Right ventricle myocardium inferior (tissue), 1 donor: Measurements from ENCODE around the gene ATP8B1. TPM values are rescaled to one million over a fixed set of nuclear protein-coding genes. Genes with fewer than 3 reads are reported as not detected.

Experiments used
- ATAC-seq: fragments of 200-7000 bp; cut with Tn5 transposase; one replicate; pipeline ENCODE4 v1.9.1; 2020; ENCODE audit warnings: mild to moderate bottlenecking, moderate library complexity
- DNase-seq: peaks from one replicate; pipeline ENCODE4 v3.0.0; 2021; ENCODE audit errors: missing footprints
- intact Hi-C: fragments of 100-400 bp; cut with DNase I; formaldehyde crosslinking; loops from one replicate; pipeline ENCODE4 v1.11.0; 2022
- total RNA-seq: library from RNA; stranded (reverse); fragmentation: NEBNext Ultra II Directional; extraction: Animal tissue kit (Norgen Biotek cat#: 25700); gene quantifications from one replicate; pipeline ENCODE4 v1.2.1, GENCODE V29; 2021
- donor health status: DM: no; HTN: yes; CAD: no; lungs with severe emphysema.

The ATP8B1 gene
- total RNA-seq, 1 donor from 2014 or later, result 5.0 TPM

GRCh38 chr18:57705832-57706595, 97.1 kb downstream of the ATP8B1 start:
- intact Hi-C loops, result no loop called here
- ATAC-seq, result no peak
- DNase-seq, result no peak

DNA sequence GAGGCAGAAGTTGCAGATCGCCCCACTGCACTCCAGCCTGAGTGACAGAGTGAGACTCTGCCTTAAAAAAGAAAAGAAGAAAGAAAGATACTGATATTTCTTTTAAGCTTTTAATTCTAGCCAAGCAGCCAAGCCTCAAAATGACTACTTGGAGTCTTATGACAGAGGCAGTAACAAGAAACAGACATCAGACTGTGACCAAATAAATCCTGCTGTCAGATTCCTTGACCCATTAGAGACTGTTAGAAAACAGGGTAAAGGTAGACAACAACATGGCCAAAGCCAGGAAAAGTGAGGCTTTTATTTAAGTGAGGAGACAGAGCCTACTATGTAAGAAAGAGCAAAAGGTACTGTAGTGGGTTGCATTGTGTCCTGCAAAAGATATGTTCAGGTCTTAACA, 98.1 kb downstream of the ATP8B1 start:
- no peak for ATAC-seq
- no peak for DNase-seq
- intact Hi-C loops, result no loop called here

GRCh38 chr18:57698571-57699276, 104.4 kb downstream of the ATP8B1 start:
- ATAC-seq (peak; percentile 58), DNase-seq (no peak)
- intact Hi-C loops, result no loop called here

DNA sequence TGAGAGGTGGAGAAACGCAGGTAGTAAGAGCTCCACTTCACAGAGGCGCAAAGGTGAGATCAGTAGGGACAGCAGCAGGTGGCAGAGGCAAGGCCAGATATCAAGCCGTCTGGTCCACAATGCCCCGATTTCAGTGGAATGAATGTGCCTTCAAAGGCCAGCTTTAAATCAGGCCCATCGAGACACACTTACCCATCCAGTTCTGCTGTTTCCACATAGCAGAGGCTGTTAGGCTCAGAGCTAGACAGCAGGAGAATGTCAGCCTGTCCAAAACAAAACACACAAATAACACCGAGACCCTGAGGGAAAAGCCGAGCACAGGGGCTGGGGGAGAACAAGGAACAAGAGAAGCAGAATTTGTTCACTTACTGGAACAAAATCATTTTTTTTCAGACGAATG, 105.7 kb downstream of the ATP8B1 start:
- intact Hi-C loops, result no loop called here
- DNase-seq (no peak), ATAC-seq (peak; percentile 89)

DNA sequence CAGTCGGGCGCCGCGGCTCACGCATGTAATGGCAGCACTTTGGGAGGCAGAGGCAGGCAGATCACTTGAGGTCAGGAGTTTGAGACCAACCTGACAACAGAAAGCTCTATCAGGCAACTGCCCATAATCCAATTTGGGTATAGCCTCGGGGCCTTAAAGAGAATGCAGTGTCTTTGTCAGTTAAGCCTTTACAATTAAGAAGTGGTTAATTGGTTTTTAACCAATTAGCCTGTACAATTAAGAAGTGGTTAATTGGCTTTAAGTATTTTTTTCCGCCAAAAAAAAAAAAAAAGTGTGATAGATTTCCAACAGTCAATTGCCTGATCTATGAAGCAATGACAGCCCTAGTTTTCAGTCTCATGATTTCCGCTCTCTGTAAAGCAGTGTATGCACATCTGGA, 106.8 kb downstream of the ATP8B1 start:
- intact Hi-C loops, result no loop called here

DNA sequence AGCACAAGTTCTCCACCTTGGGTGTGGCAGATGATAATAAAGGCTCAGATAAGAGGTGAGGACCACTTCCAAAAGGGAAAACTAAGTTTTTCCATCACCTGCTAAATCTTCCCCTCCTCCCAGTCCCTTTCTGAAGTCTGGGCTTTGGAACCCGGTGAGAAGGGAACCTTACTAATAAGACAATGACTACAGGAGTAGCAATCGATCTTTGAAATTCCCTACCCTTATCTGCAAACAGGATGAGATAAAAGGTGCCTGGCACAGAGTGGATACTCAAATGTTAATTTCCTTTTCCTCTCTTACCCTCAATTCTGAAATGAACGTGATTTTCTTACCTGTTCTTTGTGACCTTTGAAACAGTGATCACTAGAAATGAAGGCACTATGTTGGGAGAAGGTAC, 111.8 kb downstream of the ATP8B1 start:
- ATAC-seq (no peak), DNase-seq (no peak)
- intact Hi-C loops, result no loop called here

More for the DNA sequence above, 106.8 kb downstream of the ATP8B1 start:
- DNase-seq (no peak), ATAC-seq (no peak)

- ATAC-seq (peak; percentile 46), DNase-seq (no peak)
- intact Hi-C loops, result no loop called here
Measured at GRCh38 chr18:57687970-57688369, 115.1 kb downstream of the ATP8B1 start.

- ATAC-seq, result no peak
Measured at GRCh38 chr18:57683470-57683869, 119.6 kb downstream of the ATP8B1 start.

DNA sequence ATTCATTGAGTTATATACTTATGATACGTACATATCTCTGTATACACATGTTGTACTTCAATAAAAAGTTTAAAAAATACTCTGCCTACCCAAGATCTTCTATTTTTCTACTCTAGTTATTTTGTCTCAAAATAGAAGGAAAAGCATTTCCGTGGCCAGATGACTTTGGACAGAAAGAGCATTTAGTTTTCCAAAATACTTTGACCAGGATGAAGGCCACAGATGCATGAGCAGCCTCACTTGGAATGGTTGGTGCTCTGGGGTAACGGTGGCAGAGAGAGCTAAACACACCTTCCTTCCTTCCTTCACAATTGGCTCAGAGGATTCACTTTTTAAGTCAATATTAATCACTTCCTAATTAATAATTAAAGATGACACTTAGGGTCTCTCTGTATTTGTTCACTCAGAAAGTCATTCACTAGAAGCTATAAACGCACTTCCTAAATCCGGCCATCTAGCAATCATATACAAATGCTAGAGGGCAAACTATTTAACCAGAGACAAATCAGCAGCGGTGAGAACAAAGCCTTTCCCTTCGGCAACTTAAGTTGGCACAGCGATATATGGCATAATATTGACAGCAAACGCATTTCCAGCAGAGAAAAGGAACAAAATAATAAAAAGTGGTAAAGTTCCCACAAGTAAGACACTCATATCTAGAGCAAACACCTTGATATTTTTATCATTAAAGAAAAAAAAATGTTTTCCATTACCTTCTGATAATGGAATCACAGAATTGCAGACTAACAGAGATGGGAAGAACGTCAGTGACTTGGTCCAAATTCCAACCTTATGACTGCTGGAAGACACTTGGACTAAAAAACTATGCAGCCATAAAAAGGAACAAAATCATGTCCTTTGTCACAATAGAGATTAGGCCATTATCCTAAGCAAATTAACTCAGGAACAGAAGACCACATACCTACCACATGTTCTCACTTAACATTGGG, 125.6 kb downstream of the ATP8B1 start:
- DNase-seq (no peak), ATAC-seq (no peak)
- intact Hi-C loops, result no loop called here

More at GRCh38 chr18:57683470-57683869, 119.6 kb downstream of the ATP8B1 start:
- no peak for DNase-seq
- intact Hi-C loops, result no loop called here

- ATAC-seq (no peak), DNase-seq (no peak)
- intact Hi-C loops, result no loop called here
Measured at GRCh38 chr18:57674891-57675290, 128.2 kb downstream of the ATP8B1 start.

DNA sequence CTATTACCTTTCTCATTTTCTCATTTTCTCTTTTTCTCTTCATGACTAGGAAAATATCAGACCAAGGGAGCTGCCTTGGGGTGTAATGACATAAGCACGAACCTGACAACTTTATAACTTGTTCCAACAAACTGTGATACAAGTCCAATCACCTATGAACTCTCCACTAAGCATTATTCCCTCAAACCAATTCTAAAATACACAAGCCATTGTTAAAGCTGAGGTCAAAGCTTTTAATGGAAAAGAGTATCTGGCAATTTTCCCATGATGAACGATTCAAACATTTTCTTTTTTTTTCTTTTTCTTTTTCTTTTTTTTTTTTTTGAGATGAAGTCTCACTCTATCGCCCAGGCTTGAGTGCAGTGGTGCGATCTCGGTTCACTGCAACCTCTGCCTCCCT, 133.1 kb downstream of the ATP8B1 start:
- DNase-seq (no peak), ATAC-seq (no peak)
- intact Hi-C loops, result no loop called here

GRCh38 chr18:57668021-57668420, 135.1 kb downstream of the ATP8B1 start:
- DNase-seq (no peak), ATAC-seq (no peak)
- intact Hi-C loops, result loop anchor here (10.0 kb wide), 1 partner anchor 137 kb away; the partner anchor contains the start of gene ATP8B1

- DNase-seq, result no peak
- ATAC-seq, result peak; percentile 85
- intact Hi-C loops, result loop anchor here (10.0 kb wide), 1 partner anchor 138 kb away; the partner anchor contains the start of gene ATP8B1
Measured at GRCh38 chr18:57666818-57667497, 136.2 kb downstream of the ATP8B1 start.

GRCh38 chr18:57664568-57665165, 138.4 kb downstream of the ATP8B1 start:
- intact Hi-C loops, result loop anchor here (10.0 kb wide), 1 partner anchor 140 kb away; the partner anchor contains the start of gene ATP8B1
- ATAC-seq, result no peak
- DNase-seq, result no peak

DNA sequence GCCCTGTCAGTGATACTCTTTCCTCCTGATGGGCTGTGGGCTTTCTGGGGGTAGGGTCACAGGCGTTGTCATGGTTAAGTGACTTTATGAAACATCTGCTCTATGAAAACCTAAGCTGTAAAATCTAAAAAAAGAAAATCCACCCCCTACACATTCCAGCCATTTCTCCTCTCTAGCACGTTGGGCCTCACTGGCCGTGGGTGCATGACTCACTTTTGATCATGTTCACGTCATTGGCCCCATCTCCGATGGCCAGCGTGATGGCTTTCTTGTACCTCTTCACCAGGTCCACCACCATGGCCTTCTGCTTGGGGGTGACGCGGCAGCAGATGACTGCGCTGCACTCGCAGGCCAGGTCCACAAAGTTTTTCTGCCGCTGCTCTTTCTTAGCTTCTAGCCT, 142.2 kb downstream of the ATP8B1 start:
- no peak for ATAC-seq
- DNase-seq, result no peak
- intact Hi-C loops, result loop anchor here (10.0 kb wide), 1 partner anchor 144 kb away; the partner anchor contains the start of gene ATP8B1

DNA sequence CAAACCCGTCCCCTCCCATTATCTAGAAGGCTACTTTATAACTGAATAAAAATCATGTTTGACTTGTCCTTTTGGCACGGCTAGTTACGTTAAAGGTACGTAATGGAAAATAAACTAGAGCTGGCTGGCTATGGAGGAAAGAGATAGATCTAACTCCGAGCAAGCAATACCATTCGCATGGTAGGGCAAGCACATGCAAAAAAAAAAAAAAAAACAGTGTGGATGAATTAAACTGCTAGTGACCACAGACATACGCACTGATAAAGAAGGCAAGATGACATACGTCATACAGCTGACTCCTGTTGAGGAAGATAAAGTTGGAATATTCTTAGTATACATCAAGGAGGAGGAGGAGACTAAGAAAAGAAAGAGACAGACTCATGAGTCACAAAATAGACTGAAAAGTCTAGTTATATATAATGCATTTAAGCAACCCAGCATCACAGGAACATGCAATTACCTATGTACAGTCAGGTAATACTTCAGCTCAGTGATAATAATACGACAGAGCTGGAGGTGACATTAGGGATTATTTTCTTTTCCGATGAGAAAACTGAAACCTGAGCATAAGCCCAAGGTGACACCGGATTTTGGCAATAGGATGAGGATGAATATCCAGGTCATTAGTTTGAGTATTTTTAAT, 143.5 kb downstream of the ATP8B1 start:
- DNase-seq, result no peak
- intact Hi-C loops, result loop anchor here (10.0 kb wide), 1 partner anchor 145 kb away; the partner anchor contains the start of gene ATP8B1
- no peak for ATAC-seq

DNA sequence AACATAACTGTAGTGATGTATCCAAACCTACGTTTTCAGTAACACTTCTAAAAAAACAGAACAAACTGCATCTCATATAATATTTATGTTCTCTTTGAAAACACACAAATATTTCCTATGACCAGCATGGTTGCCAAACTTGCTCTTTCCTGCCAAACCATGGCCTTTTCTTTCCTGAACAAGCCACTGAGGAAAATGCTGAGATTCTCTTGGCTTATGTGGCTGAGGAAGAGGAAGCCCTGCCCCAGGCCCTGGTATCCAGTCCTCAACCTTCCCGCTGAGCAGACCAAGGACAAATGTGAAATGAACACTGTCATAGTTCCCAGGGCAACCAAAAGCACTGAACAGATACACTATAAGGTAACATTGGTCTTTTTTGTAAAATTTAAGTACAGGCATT, 145.6 kb downstream of the ATP8B1 start:
- ATAC-seq (no peak), DNase-seq (no peak)
- intact Hi-C loops, result no loop called here
